ENCODE results near the gene CPT2. TPM values are rescaled to one million over a fixed set of nuclear protein-coding genes. Genes with fewer than 3 reads are reported as not detected.
A peak's percentile ranks its signal among the peaks of the same experiment; 100 is the strongest.

Gene CPT2
- total RNA-seq, 1 donor from 2014 or later, result 24.8 TPM

DNA sequence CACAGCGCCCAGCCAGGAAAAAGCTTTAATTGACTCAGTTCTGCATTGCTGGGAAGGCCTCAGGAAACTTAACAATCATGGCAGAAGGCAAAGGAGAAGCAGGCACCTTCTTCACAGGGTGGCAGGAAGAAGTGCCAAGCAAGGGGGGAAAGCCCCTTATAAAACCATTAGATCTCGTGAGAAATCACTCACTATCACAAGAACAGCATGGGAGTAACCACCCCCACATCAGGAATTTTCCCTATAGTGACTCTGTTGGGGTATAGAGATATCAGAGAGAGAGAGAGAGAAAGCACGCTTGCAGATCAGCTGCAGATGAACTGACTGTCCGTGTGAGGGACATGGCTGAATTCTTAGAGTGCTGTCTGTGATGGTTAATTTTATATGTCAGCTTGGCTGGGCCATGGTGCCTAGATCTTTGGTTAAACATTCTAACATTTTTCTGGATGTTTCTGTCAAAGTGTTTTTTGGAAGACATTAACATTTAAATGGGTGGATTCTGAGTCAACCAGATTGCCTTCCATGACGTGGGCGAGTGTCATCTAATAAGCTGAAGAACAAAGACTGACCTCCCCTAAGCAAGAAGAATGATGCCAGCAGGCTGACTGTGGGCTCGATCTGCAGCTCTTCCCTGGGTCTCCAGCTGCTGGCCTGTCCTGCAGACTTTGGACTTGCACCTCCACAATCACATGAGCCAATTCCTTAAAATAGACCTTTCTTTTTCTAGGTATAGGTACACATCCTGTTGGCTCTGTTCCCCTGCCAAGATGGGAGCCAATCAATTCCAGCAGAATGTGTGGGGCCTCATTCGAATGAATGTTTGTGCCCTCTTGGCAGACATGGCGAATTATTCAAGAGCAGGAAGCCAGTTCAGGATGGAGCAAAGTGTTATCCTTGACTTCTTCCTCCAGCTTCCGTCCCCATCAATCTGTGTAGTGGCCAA, 21.4 kb upstream of the CPT2 start:
- H3K9me3 ChIP-seq, result no peaks in the 10 kb centered on the region
- DNase-seq (ENCODE audit: low spot score in 2 of 2), result no peak
- no peaks in the 10 kb centered on the region for H3K27me3 ChIP-seq
- no peaks in the 10 kb centered on the region for H3K36me3 ChIP-seq
- H3K4me3 ChIP-seq, result no peak overlapping the region
- intact Hi-C loops (cut with DNase I), result no loop called here
- H3K27ac ChIP-seq, result peak overlapping the region in 1 of 2 donors; percentile 4
- TF ChIP-seq, protein P1, sequence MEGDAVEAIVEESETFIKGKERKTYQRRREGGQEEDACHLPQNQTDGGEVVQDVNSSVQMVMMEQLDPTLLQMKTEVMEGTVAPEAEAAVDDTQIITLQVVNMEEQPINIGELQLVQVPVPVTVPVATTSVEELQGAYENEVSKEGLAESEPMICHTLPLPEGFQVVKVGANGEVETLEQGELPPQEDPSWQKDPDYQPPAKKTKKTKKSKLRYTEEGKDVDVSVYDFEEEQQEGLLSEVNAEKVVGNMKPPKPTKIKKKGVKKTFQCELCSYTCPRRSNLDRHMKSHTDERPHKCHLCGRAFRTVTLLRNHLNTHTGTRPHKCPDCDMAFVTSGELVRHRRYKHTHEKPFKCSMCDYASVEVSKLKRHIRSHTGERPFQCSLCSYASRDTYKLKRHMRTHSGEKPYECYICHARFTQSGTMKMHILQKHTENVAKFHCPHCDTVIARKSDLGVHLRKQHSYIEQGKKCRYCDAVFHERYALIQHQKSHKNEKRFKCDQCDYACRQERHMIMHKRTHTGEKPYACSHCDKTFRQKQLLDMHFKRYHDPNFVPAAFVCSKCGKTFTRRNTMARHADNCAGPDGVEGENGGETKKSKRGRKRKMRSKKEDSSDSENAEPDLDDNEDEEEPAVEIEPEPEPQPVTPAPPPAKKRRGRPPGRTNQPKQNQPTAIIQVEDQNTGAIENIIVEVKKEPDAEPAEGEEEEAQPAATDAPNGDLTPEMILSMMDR (IDR thresholded peaks at IDR 0.05), result no peak
- H3K4me1 ChIP-seq, result peaks cover 0 to 15% of the 10 kb centered on the region in 2 donors

- H3K27me3 ChIP-seq, result no peaks in the 10 kb centered on the region
- H3K4me3 ChIP-seq, result no peak overlapping the region
- peaks cover 0 to 15% of the 10 kb centered on the region in 2 donors for H3K4me1 ChIP-seq
- no peak for DNase-seq (ENCODE audit: low spot score in 2 of 2)
- TF ChIP-seq, protein P1 (IDR thresholded peaks at IDR 0.05), result peak in 1 of 3 experiments; percentile 44
- no peaks in the 10 kb centered on the region for H3K9me3 ChIP-seq
- no peaks in the 10 kb centered on the region for H3K36me3 ChIP-seq
- peak overlapping the region in 1 of 2 donors; percentile 4 for H3K27ac ChIP-seq
- intact Hi-C loops (cut with DNase I), result no loop called here
Observed at GRCh38 chr1:53176452-53177208, 20.0 kb upstream of the CPT2 start.

DNA sequence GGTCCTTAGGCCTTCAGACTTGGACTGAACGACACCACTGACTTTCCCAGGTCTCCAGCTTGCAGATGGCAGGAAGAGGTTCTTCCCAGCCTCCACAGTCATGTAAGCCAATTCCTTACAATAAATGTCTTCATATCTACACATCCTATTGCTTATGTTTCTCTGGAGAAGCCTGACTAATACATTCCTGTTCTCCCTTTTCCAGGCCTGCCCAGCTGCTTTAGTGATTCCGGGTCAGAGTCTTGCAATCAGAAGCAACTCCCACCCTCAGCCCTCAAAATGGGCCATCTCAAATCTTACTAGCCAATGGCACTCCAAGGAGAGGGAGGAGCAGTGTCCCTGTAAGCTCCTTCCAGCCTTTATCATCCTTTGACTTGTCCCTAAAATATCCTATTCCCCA, 16.4 kb upstream of the CPT2 start:
- Histone ChIP-seq H3K27me3 (no peaks in the 10 kb centered on the region), H3K4me3 (no peak overlapping the region), H3K9me3 (no peaks in the 10 kb centered on the region), H3K4me1 (peaks cover 0 to 5% of the 10 kb centered on the region in 2 donors), H3K36me3 (no peaks in the 10 kb centered on the region), H3K27ac (no peak overlapping the region)
- intact Hi-C loops (cut with DNase I), result loop anchor here (10.0 kb wide), 2 partner anchors 165 to 355 kb away; no protein-coding TSS in a partner anchor
- no peak for DNase-seq (ENCODE audit: low spot score in 2 of 2)
- TF ChIP-seq, protein P1 (IDR thresholded peaks at IDR 0.05), result no peak

GRCh38 chr1:53180951-53181350, 15.7 kb upstream of the CPT2 start:
- Histone ChIP-seq H3K27ac (no peak overlapping the region), H3K27me3 (no peaks in the 10 kb centered on the region), H3K36me3 (no peaks in the 10 kb centered on the region), H3K9me3 (no peaks in the 10 kb centered on the region), H3K4me3 (no peak overlapping the region), H3K4me1 (peaks cover 0 to 5% of the 10 kb centered on the region in 2 donors)
- TF ChIP-seq, protein P1 (IDR thresholded peaks at IDR 0.05), result no peak
- no peak for DNase-seq (ENCODE audit: low spot score in 2 of 2)
- intact Hi-C loops (cut with DNase I), result loop anchor here (10.0 kb wide), 2 partner anchors 166 to 356 kb away; no protein-coding TSS in a partner anchor

DNA sequence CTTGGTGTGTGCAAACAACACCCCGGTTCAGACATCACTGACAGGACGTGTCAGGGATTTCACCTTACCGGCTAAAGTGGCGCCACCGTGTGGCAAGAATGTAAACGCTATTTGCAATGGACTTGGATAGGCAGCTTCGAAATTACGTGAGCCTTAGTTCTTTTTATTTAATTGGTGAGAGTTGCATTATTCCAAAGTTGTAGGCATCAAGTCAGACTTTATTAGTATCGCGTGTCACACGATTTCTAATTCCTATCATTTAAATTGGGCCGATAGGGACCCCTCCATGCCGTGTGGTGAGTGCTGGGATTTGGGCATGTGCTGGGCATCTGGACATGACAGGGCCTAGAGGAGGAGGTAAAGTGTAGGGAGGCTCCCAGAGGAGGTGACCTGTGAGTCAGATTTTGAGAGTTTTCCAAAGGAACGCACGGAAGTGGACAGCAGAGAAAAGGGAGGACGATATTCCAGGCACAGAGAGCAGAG, 14.5 kb upstream of the CPT2 start:
- TF ChIP-seq, protein P1 (IDR thresholded peaks at IDR 0.05), result peak; percentile 70 to 85 (median 83)
- Histone ChIP-seq H3K36me3 (no peaks in the 10 kb centered on the region), H3K27ac (peak overlapping the region in 1 of 2 donors; percentile 11), H3K4me3 (no peak overlapping the region), H3K9me3 (no peaks in the 10 kb centered on the region), H3K27me3 (no peaks in the 10 kb centered on the region), H3K4me1 (no peaks in the 10 kb centered on the region)
- intact Hi-C loops (cut with DNase I), result loop anchor here (10.0 kb wide), 2 partner anchors 167 to 357 kb away; no protein-coding TSS in a partner anchor
- DNase-seq (ENCODE audit: low spot score in 2 of 2), result peak in 1 of 2 donors; percentile 86
